ENCODE measurements around the gene SPECC1L.

The SPECC1L gene

DNA sequence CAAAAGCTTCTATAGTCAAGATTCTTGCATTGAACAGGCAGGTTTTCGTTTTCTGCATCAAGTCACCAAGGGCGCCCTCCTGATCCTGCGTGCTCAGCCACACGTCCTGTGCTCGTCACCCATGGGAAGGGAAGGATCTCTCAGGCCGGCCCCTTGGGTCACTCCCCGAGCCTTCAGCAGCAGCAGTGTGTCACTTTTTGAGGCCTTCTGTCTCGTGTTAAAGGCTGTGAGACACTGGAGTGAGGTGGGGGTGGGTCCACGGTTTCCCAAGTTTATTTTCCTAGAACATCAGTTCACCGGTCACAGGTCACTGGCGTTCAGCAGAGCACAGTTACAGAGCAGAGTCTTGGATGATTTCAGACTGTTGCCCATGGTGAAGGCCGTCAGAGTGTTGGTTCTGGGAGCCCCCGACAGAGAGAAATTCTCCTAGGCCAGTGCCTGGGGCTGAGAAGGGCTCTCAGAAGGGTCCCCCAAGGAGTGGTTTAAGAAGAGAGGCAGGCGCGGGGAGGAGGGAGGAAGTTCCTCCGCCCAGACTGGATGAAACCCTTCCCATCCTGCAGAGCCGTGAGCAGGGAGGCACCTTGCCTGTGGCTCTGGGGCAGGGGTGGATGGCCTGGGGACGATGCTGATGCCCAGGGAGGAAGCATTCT is 143.2 kb downstream of the SPECC1L start:
- no peak for DNase-seq

- no peak for DNase-seq
These were observed 143.9 kb downstream of the SPECC1L start for GRCh38 chr22:24414523-24414922.

DNA sequence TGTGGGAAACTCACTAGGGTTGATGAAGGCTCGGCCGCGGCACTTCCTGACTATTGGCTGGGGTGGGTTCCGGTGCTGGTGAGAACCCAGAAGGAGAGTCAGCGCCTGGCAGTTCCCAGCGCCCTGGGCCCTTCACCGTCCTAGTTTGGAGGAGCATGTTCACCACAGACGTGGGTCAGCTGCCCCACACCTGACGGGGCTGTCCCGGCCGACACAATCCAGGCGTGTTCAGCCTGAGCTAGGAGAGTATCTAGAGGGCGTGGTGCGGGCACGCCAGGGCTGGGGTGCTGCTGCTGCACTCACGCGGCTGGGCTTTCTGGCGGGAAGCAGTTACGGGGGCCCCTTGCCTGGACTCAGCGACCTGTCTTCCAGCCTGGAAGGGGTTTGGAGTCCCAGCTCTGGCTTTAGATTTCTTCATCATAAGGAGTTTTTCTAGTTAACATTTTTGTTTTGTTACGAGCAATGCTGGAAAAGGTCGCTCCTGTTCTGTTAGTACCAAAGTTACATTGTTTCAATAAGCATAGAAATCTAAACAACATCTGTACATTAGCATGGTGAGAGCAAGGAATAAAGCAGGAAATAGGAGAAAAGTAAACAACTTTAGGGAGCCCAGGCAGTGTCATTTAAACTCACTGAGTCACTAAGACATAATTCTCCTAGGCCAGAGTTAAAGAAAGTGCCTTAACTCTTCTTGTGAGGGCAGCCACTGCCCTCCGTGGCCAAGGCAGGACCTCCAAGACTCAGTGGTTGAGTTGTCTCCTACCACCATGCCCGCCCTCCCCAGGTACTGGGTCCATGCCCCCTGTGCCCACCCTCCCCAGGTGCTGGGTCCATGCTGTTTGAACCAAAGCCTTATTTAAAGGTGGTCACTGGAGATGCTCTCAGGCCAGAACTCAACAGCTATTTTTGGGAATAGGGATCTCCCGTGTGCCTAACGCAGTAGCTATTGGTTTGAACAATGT is 144.6 kb downstream of the SPECC1L start:
- DNase-seq, result no peak

GRCh38 chr22:24416095-24416494 is 145.5 kb downstream of the SPECC1L start:
- no peak for DNase-seq

DNA sequence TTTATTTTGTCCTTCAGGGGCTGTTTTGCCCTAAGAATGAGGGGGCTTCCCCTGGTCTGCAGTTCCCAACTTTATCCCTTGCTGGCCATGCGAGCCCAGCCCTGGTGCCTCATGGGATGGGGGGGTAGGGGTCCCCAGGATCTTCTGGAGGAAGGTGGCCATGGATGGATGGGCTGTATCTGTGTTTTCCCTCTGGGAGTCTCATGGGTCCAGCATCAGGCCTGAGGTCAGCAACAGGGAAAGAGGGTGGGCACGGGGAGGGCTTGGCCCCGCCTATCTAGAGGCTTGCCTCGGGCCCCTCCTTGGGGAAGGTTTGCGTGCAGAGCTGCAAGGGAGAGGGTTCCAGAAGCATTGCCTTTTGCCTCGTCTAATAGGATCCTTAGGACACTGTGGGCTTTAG is 146.0 kb downstream of the SPECC1L start:
- no peak for DNase-seq

DNA sequence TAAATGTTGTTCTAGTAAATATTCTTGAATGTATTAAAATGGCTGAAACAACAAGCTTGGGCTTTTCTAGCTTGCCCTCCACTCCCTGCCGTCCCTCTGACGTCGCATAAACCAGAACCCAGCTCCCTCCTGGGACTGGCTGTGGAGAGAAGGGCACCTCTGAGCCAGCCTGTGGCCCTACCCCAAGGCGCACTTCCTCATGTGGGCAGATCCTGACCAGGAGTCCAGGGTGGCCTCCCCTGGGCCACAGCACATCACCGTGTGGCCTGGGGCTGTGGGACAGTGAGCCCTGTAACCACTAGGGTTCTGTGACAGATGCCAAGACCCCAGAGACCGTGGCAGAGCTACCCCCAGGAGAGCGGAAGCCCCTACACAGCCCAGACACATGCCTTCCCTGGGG is 146.6 kb downstream of the SPECC1L start:
- DNase-seq, result no peak

DNA sequence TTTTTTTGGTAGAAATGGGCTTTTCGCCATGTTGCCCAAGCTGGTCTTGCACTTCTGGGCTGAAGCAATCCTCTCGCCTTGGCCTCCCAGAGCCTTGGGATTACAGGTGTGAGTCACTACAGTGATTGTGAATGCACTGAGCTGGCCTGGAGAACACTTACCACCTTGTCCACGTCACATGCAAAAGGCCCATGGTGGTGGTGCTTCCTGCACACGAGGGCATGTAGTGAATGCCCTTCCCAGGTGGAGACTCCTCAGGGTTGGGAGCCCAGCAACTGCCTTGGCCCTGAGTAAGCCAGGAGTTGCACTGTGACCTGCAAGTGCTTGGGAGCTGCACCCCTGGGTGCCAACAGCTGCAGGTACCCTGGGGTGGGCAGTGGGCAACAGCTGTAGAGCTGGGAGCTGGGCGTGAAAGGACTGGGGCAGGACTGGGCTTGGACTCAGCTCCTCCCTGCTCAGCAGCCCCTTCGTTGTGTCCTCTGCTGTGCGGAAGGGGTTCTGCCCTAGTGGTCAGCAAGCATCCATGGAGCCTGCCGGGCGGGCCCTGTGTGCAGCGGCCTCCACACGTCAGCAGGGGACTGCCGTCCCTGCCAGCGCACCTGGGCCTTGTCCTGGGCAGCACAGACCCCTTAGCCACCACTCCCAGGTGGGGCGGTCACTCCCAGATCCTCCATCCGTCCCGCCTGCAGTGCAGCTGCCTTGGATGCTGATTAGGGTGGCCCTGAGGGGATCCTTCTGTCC is 147.4 kb downstream of the SPECC1L start:
- no peak for DNase-seq

GRCh38 chr22:24418786-24419474 is 148.3 kb downstream of the SPECC1L start:
- no peak for DNase-seq

GRCh38 chr22:24419475-24419850 is 148.8 kb downstream of the SPECC1L start:
- DNase-seq, result no peak

DNA sequence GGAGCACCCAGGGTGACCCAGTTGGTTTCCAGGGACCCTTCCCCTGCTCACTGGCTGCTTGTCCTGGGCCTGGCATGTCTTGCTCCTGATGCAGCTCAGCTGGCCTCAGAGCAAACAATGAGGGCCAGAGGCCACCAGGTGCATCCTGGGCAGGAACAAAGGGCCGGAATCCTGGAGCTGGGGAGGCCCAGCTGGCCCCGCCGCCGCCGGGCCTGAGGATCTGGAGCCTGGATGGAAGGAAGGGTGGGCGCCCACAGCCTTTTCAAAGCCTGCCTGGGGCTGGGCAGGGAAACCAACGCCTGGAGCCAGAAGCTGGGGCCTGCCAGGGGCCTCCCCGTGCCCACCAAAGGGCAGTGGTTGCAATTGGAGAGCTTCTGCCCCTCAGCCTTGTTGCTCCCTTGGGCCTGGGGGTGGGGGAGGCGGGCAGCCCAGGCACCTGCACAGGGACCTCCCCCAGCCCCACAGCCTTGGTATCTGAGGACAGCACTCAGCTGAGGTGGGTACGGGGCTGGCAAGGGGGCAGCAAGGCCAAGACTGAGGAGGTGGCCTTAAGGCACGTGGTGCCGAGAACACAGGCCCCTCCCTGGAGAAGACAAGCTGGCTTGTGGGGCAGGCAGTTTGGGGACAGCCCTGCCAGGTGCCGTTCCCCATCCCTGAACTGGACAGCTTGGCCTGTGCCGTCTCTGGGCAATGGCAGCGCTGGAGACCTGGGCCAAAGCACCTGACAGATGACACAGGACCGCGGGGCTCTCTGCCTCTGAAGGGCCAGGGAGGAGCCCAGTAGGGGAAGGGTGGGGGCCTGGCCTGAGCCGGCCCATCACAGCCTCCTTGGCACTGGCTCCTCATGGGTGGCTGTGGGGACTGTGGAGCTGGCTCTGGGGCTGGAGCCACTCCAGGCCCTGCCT is 149.7 kb downstream of the SPECC1L start:
- DNase-seq, result no peak

- no peak for DNase-seq
These were observed 150.3 kb downstream of the SPECC1L start for GRCh38 chr22:24420977-24421343.

GRCh38 chr22:24421428-24421931 is 150.8 kb downstream of the SPECC1L start:
- no peak for DNase-seq

DNA sequence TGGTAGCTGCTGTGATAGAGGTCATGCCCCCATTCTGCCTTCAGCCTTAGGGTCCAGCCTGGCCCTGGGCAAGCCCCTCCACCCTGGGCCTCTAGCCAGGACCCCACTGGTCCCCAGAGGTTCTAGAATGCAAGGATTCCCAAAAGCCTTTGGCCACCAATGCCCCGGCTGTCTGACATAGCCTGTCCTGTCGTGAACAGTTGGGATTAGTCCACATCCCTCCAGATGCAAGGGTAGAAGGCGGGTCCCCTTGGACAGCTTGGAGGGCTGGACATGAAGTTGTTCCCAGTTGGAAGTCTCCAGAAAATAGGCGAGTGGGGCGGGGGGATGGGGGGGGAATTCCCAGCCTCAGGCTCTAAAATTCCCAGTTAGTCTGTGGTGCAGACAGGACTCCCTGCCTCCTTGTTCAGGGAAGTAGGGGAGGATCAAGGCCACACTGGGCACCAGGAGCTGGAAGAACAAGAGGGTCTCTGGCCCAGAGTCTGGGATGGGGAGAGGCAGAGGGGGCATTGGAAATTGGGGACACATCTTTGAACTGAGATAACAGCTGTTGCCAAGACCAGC is 151.6 kb downstream of the SPECC1L start:
- no peak for DNase-seq

DNA sequence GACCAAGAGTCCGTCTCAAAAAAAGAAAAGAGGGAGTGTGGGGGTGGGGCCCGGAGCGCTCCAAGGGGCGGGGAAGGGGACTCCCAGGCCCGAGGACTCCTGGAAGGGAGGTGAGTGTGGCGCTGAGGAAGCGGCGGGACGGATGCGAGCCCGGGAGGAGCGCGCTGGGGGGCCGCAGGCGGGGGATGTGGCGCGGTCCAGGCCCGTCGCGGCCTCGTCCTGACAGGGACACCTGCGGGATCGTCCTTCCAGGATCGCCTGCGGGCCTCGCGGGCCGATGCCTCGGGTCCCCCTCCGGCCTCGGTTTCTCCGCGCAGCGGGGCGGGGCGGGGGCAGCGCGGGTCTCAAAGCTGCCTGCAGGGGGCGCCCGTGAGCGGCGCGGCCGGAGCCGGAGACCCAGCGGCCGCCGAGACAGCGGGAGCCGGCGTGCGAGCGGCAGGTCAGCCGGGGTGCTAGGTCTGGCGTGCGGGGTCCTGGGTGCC is 152.9 kb downstream of the SPECC1L start:
- DNase-seq, result peak in 8 of 58 donors; percentile 6 to 46 (median 18)

DNA sequence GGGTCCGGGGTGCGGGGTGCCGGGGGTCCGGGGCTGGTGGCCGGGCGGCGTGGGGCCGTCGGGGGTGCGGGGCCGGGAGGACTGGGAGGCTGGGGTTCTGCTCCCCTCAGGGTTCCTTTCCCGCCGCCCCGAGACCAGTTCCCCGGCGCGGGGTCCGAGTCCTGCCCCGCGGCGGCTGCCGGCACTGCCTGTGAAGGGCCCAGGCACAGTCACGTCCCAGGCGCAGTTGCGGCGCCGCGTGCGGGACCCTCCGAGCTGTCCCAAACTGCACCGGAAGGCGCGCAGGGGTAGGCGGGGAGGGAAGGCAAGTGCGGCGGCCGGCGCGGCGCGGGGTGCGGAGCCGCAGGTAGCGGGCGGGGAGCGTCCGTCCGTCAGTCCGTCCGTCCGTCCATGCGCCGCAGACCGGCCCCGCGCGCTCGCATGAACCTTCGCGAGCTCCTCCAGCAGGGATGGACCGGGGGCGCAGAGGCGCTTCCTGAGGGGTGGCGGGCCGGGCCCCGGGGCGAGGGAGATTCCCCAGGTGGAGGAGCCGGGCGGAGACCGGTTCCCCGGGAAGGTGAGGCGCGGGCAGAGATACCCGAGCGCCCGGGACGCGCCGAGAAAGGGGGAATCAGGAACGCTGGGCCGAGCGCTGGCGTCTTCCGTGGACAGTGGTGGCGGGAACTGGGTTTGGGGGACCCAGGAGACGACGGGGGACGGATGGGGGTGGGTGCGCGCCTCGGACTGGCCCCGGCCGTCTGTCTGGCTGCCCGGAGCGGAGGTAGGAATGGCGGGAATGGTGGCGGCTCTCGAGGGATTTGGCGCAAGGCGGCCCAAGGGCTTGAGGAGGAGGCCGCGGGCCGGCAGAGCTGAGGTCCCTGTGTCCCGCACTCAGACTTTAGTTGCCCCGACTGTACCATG is 153.6 kb downstream of the SPECC1L start:
- DNase-seq, result no peak

DNA sequence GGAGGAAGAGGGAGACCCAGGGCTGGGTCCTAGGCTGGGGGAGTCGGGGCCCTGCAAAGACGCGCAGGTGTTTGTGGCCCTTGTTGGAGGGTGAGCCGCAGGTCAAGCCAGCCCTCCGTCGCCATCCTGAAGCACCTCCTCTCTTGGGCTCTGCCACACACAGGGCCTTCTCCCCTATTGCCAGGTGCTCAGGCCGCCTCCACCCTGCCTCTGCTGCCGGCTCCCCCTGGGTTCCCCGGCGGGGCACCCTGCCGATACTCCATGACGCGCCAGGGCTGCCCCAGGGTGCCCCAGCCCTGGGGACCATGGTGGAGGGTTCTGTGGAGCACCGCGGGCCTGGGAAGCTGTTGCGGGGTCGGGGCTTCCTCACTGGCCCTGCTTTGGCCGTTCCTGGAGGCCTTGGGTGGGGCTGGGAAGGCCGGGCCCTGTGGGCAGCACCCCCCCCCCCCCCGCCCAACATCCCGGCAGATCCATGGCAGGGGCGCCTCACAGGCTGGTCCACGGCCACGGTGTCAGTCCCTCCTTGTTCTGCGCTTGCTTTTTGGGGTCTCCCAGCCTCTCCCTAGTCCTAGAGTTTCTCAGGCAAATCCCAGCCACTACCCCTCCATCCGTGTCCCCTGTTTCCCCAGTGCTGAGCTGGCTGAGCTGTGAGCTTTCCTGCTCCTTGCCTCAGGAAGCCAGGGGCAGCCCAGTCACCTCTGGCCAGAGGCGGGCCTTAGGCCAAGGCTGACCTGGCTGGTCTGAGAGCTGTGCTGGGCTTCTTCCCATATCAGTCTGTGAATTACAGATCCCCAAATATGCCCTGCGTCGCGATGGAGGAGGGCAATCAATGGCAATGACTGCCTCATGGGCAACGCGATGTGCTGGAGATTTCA is 154.5 kb downstream of the SPECC1L start:
- DNase-seq, result no peak

- DNase-seq, result no peak
These were observed 155.8 kb downstream of the SPECC1L start for GRCh38 chr22:24426436-24426835.
